Esophagus (tissue), 2 donors: ENCODE results near the gene LARP7. TPM values are rescaled to one million over a fixed set of nuclear protein-coding genes. Genes with fewer than 3 reads are reported as not detected.
"Not testable (repeated sequence)": the region's sequence is repeated elsewhere in the genome, so short reads cannot be mapped to it uniquely, and the experiment has no call there.

Experiments used
- H3K27ac ChIP-seq, 2 donors: one replicate each; pipeline ENCODE4 v1.5.1; 2013; ENCODE audit warnings: low read depth in 2 of 2, mild to moderate bottlenecking in 2 of 2, inconsistent platforms in 1 of 2, low read length in 1 of 2, moderate library complexity in 1 of 2
- H3K27me3 ChIP-seq, 2 donors: one replicate each; pipeline ENCODE4 v1.6.1; 2013; ENCODE audit warnings: low read length in 2 of 2, control low read depth in 1 of 2, mild to moderate bottlenecking in 1 of 2; ENCODE audit not compliant: insufficient read depth in 2 of 2, control insufficient read depth in 1 of 2
- H3K36me3 ChIP-seq, 2 donors: one replicate each; pipeline ENCODE4 v1.6.1; 2013; ENCODE audit warnings: low read length in 1 of 2; ENCODE audit not compliant: control insufficient read depth in 2 of 2, insufficient read depth in 2 of 2
- H3K4me1 ChIP-seq, 2 donors: one replicate each; pipeline ENCODE4 v1.6.1; 2013; ENCODE audit warnings: low read length in 1 of 2; ENCODE audit not compliant: control insufficient read depth in 2 of 2, insufficient read depth in 2 of 2
- H3K4me3 ChIP-seq, 2 donors: one replicate each; pipeline ENCODE4 v1.5.1; 2013; ENCODE audit warnings: low read length in 2 of 2, mild to moderate bottlenecking in 2 of 2, low read depth in 1 of 2, moderate library complexity in 1 of 2
- H3K9me3 ChIP-seq, 2 donors: one replicate each; pipeline ENCODE4 v1.6.1; 2013; ENCODE audit warnings: mild to moderate bottlenecking in 2 of 2, low read depth in 1 of 2, low read length in 1 of 2, moderate library complexity in 1 of 2; ENCODE audit not compliant: control insufficient read depth in 2 of 2, insufficient read depth in 1 of 2
- WGBS, 2 donors: extraction: QIAGEN DNeasy Blood & Tissue Kit; methylation state at CpG; one replicate each; pipeline ENCODE4 v1.1.7; 2013; 5-methylcytosine and 5-hydroxymethylcytosine counted together
- polyA plus RNA-seq, 2 donors: library from polyadenylated mRNA; stranded (reverse); fragments of 200-250 nt; gene quantifications; one replicate each; pipeline ENCODE4 v1.2.3, GENCODE V29; 2013
- donor health status: healthy with polysubstance abuse.
- donor health status: Bipolar disorder and iron deficiency.

The LARP7 gene
- polyA plus RNA-seq, 2 donors = 27.4 to 30.6 TPM

GRCh38 chr4:112648263-112649054 lies 11.5 kb downstream of the LARP7 start:
- Histone ChIP-seq H3K36me3 (peaks cover 0 to 2% of the 10 kb centered on the region in 2 donors), H3K9me3 (no peaks in the 10 kb centered on the region), H3K4me1 (no peaks in the 10 kb centered on the region), H3K4me3 (no peak overlapping the region), H3K27me3 (no peaks in the 10 kb centered on the region), H3K27ac (no peak overlapping the region)
- 71 to 75% methylated on average over 3 of the region's 3 CpGs for WGBS, 2 donors

- Histone ChIP-seq H3K9me3 (no peaks in the 10 kb centered on the region), H3K4me3 (no peak overlapping the region), H3K36me3 (peaks cover 0 to 4% of the 10 kb centered on the region in 2 donors), H3K27me3 (no peaks in the 10 kb centered on the region), H3K4me1 (no peaks in the 10 kb centered on the region), H3K27ac (no peak overlapping the region)
- 51 to 53% methylated on average over 2 of the region's 2 CpGs for WGBS, 2 donors
Observed at GRCh38 chr4:112649055-112649408, 12.1 kb downstream of the LARP7 start.

GRCh38 chr4:112650332-112650731 lies 13.4 kb downstream of the LARP7 start:
- Histone ChIP-seq H3K27me3 (no peaks in the 10 kb centered on the region), H3K36me3 (peaks cover 0 to 4% of the 10 kb centered on the region in 2 donors), H3K4me3 (no peak overlapping the region), H3K9me3 (no peaks in the 10 kb centered on the region), H3K4me1 (no peaks in the 10 kb centered on the region), H3K27ac (no peak overlapping the region)
- 65 to 68% methylated on average over 4 of the region's 4 CpGs for WGBS, 2 donors

GRCh38 chr4:112651641-112652040 lies 14.7 kb downstream of the LARP7 start:
- H3K27me3 ChIP-seq = no peaks in the 10 kb centered on the region
- H3K4me1 ChIP-seq = no peaks in the 10 kb centered on the region
- no peaks in the 10 kb centered on the region for H3K9me3 ChIP-seq
- H3K27ac ChIP-seq = no peak overlapping the region
- peaks cover 0 to 4% of the 10 kb centered on the region in 2 donors for H3K36me3 ChIP-seq
- no peak overlapping the region for H3K4me3 ChIP-seq

GRCh38 chr4:112652216-112652615 lies 15.3 kb downstream of the LARP7 start:
- Histone ChIP-seq H3K4me1 (no peaks in the 10 kb centered on the region), H3K27me3 (no peaks in the 10 kb centered on the region), H3K27ac (no peak overlapping the region), H3K4me3 (no peak overlapping the region), H3K9me3 (no peaks in the 10 kb centered on the region), H3K36me3 (peaks cover 0 to 4% of the 10 kb centered on the region in 2 donors)
- 49 to 70% methylated on average over 1 of the region's 1 CpG for WGBS, 2 donors

GRCh38 chr4:112655270-112655669 lies 18.3 kb downstream of the LARP7 start:
- H3K36me3 ChIP-seq = peaks cover 2 to 6% of the 10 kb centered on the region in 2 donors
- no peaks in the 10 kb centered on the region for H3K4me1 ChIP-seq
- H3K27me3 ChIP-seq = no peaks in the 10 kb centered on the region
- H3K27ac ChIP-seq = no peak overlapping the region
- no peaks in the 10 kb centered on the region for H3K9me3 ChIP-seq
- no peak overlapping the region for H3K4me3 ChIP-seq
- 85 to 87% methylated on average over 5 of the region's 5 CpGs for WGBS, 2 donors

- H3K36me3 ChIP-seq, H3K27ac ChIP-seq, H3K4me1 ChIP-seq, H3K27me3 ChIP-seq, H3K4me3 ChIP-seq, H3K9me3 ChIP-seq: not testable (repeated sequence)
- 92 to 94% methylated on average over 5 of the region's 5 CpGs for WGBS, 2 donors
Observed at GRCh38 chr4:112656115-112656514, 19.2 kb downstream of the LARP7 start.

GRCh38 chr4:112664611-112665010 lies 27.7 kb downstream of the LARP7 start:
- WGBS, 2 donors = 80 to 83% methylated on average over 2 of the region's 2 CpGs
- no peak overlapping the region for H3K4me3 ChIP-seq
- H3K27me3 ChIP-seq = no peaks in the 10 kb centered on the region

GRCh38 chr4:112668131-112668530 lies 31.2 kb downstream of the LARP7 start:
- Histone ChIP-seq H3K36me3 (no peaks in the 10 kb centered on the region), H3K27ac (no peak overlapping the region), H3K27me3 (no peaks in the 10 kb centered on the region), H3K4me1 (no peaks in the 10 kb centered on the region), H3K4me3 (no peak overlapping the region), H3K9me3 (no peaks in the 10 kb centered on the region)
- WGBS, 2 donors = 82 to 85% methylated on average over 3 of the region's 3 CpGs

More at GRCh38 chr4:112664611-112665010, 27.7 kb downstream of the LARP7 start:
- Histone ChIP-seq H3K4me1 (no peaks in the 10 kb centered on the region), H3K36me3 (no peaks in the 10 kb centered on the region), H3K9me3 (no peaks in the 10 kb centered on the region), H3K27ac (no peak overlapping the region)

- no peaks in the 10 kb centered on the region for H3K36me3 ChIP-seq
- no peak overlapping the region for H3K4me3 ChIP-seq
- H3K9me3 ChIP-seq = no peaks in the 10 kb centered on the region
- no peaks in the 10 kb centered on the region for H3K4me1 ChIP-seq
- H3K27me3 ChIP-seq = no peaks in the 10 kb centered on the region
- no peak overlapping the region for H3K27ac ChIP-seq
Observed at GRCh38 chr4:112673076-112673475, 36.1 kb downstream of the LARP7 start.
